NCI-H2196 treated with DMSO at 0.1 percent for 48 hours (cell line): Measurements from ENCODE around the gene PTER.
A peak's percentile ranks its signal among the peaks of the same experiment; 100 is the strongest.

Source experiments
- DNase-seq: peaks from one replicate; lab custom pipeline; 2025; ENCODE audit not compliant: unreplicated experiment; lab: John Stamatoyannopoulos, UW

The PTER gene, protein sequence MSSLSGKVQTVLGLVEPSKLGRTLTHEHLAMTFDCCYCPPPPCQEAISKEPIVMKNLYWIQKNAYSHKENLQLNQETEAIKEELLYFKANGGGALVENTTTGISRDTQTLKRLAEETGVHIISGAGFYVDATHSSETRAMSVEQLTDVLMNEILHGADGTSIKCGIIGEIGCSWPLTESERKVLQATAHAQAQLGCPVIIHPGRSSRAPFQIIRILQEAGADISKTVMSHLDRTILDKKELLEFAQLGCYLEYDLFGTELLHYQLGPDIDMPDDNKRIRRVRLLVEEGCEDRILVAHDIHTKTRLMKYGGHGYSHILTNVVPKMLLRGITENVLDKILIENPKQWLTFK

DNA sequence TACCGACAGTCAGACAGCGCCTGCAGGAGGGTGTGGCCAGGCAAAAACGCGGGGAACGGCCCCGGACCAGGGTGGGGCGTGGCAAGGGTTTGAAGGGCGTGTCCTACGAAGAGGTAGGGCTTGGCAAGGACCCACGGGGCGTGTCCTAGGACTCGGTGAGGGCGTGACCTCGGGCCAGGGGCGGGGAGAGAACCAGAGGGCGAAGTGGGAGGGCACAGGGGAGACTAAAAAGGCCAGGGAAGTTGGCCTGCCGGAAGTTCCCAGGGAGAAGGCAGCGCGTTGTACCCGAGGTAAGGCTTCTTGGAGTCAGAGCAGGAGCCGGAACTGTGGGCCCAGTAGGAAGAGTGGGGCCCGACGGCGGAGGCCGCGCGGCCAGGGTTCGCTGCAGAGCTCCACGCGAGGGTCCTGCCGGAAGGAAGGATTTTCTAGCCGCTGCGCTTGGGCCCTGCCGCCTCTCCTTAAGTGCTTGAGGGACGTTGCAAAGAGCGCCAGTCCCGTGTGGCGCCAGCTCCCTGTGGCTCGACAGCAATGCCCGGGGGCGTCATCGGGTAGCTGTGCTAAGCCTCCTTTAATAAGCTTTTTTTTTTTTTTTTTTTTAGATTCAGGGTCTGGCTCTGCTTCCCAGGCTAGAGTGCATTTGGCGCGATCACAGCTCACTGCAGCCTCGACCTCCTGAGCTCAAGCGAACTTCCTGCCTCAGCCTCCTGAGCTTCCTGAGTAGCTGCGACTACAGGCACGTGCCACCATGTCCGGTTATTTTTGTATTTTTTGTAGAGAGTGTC, at the start of gene PTER:
Gene PTER (plus strand): TSS at position 253 of the 782 bp plus-strand sequence. CDS start 47,375 bp downstream, outside the sequence.
- peak; percentile 72 for DNase-seq

DNA sequence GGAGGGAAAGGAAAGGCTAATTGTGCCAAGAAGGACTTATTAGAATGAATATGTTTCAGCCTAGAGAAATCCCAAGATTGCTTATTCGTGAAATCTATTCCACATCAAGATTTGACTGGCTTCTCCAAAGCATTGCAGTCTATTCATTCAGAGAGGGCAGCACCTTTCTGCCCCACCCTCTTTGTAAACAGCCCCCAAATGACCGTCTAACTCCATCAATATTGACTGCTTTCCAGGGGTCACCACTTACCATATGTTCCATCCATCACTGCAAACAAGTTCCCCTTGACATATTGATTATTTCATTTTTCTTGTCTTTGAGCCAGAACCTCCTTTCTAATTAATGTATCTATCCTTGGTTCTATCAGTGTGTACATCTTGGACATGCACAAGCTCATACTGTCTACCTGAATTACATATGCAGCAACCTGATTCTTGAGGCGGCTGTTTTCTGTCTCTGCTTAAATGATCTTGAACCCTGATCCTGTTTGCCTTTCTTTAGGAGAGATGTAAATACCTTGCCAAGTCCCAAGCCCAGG, 44.2 kb upstream of the PTER start:
- no peak for DNase-seq

DNA sequence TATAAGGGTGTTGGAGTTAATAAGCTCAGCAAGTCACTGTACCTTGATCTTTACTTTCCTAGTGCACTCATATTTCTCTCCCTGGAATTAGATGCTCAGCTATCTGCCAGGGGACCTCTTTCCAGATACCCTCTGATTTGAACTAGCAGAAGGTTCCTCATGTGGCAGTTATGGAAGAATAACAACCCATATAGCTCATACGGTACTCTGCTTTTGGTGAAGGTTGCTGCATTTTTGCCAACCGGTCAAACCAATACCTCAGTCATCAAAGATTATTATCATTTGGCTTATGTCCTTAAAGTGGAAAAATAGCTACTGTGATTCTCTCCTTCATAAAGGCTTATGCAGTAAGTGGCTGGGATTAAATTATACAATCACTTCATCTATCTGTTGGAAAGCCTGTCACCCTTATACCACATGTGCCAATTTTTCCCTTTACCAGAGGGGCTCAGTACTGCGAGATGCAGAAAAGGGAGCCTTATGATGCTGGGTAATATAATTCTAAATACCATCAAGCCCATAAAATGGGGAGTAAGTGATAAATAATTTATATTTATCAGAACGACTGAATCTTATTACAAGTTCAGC, 43.4 kb upstream of the PTER start:
- no peak for DNase-seq

DNA sequence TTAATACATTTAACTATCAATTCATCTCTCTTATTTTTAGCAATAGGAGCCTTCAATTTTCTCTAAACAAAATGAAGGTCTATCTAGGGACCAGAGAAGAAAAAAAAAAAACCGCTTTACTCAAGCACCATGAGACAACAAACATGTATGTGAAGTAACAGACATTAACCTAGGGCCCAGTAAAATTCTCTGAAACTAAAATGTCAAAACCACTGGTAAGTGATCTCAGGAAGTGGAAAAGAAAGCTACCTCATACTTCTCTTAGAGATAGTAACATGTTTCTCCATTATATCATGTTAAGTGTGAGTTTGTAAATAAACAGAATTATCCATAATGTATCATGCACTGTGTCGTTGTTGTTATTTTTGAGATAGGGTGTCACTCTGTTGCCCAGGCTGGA, 35.4 kb upstream of the PTER start:
- DNase-seq: no peak

DNA sequence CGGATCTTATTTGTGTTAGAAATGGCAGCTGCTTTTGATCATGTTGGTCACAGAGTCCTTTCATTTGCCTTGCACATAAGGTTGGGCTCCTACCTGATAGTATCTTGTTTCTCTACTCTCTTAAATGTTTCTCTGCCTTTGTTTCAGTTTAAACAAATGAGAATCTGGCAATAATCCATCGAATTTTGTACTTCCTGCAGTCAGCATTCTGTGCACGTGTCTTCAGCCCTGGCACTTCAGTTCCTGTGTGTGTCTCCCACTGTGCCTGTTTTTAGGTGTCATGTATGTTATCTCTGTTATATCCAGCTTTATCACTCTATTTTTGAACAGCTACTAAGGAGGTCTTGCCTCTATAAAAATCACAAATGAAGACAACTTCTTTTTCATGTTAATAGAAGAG, 28.4 kb upstream of the PTER start:
- DNase-seq: peak; percentile 17

DNA sequence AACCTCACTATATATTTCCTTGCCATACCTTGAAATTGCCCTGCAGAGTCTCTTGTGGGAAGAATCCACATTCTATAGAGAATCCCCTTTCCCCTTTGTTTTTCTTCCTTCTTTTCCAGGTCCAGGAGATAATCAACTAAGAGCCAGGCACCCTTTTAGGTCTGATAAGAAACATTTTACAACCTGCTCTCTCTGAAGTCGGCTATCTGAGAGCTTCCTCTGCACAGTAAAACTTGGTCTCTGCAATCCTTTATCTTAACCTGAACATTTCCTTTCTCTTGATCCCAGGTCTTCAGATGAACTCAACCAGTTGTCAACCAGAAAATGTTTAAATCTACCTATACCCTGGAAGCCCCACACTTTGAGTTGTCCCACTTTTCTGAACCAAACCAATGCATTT, 19.5 kb upstream of the PTER start:
- no peak for DNase-seq

DNA sequence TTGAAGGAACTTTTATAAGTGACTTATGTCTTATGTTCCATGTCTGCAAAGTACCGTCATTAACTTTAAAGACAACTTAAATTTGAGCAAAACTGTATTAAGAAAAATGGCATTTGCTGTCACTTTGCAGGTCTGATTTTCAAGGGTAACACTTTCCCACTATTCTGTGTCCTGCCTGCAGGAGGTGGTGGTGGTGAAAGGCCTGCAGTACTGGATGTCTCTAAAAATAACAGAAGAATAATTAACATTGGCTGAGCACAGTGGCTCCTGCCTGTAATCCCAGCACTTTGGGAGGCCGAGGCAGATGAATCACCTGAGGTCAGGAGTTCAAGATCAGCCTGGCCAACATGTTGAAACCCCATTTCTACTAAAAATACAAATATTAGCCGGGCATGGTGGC, 13.2 kb upstream of the PTER start:
- no peak for DNase-seq

DNA sequence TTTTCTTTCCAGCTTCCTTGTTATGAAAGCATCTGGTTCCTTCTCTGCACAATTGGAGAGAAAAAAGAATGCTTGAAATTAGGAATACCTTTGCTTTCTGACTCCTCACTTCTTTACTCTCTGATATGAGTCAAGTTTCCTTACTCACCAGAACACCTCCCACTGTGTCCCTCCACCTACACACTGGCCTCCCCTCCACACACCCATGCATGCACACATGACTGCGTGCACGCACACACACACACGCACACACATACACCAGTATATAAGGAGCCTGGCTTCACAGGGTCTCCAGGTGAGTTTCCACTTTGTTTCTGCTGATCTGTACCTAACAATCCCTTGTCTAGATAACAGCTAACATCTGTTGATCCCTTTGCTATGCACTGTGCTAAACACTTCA, 11.4 kb upstream of the PTER start:
- DNase-seq: no peak

DNA sequence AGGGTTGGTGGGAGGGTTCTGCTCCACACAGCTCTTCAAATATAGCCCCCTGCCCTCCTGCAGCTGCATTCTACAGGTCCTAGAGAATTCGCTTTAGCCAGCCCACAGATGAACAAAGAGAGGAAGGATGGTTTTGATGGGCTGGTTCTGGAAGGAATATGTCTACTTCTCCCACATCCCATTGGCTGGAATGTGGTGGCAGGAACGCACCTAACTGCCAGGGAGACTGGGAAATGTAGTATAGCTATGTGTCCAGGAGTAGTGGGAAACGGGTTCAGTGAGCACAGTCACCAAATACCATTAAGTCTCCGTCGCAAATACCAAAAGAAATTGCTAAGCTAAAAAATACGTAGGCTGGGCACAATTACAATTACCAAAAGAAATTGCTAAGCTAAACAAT, 7.3 kb upstream of the PTER start:
- DNase-seq: no peak

DNA sequence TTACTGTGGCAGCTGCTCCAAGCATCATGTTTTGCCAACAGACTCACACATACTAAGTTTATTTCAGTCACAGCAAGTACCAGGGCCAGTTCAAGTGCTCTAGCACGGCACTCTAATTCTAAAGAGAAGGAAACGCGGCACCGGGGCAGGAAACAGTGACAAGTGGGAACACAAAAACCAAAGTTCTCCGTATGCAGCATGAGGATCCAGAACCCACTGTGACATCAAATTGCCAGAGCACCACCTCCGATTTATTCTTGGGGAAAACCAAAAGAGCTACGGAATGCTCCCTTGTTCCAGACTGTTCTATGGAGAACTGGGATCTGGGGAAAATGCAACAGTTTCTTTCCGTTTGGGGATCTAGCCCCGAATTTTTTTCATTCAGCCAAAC, 448 bp upstream of the PTER start:
- no peak for DNase-seq

DNA sequence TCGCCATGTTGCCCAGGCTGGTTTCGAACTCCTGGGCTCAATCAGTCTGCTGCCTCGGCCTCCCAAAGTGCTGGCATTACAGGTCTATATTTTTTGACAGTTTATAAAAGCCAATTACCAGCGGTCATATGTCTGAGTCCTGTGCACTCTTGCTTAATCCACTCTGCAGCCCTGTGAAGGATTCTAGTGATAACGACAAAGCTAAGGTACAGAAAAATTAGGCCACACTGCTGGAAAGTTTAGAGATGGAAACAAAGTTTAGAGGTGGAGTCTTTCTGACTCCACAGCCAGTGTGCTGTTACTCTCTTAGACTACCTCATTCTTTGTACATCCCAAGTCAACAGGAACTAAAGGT, 707 bp downstream of the PTER start:
- no peak for DNase-seq

DNA sequence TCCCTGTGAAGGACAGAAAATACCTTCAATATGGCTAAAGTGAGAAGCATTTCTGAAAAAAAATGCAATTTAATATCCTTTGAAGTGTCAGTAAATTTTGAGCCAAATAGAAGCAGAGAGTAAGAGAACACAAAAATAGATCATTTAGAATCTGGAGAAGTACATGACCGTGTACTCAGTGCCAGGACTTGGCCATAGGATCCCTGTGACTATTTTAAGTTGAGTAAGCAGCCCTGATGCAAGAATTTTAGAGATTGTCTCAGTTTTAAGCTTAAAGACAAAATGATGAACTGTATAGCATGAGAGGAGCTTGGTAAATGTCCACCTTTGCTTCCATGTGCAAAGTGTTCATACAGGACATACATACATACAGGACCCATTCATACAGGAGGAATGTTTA, 2.5 kb downstream of the PTER start:
- DNase-seq: no peak

DNA sequence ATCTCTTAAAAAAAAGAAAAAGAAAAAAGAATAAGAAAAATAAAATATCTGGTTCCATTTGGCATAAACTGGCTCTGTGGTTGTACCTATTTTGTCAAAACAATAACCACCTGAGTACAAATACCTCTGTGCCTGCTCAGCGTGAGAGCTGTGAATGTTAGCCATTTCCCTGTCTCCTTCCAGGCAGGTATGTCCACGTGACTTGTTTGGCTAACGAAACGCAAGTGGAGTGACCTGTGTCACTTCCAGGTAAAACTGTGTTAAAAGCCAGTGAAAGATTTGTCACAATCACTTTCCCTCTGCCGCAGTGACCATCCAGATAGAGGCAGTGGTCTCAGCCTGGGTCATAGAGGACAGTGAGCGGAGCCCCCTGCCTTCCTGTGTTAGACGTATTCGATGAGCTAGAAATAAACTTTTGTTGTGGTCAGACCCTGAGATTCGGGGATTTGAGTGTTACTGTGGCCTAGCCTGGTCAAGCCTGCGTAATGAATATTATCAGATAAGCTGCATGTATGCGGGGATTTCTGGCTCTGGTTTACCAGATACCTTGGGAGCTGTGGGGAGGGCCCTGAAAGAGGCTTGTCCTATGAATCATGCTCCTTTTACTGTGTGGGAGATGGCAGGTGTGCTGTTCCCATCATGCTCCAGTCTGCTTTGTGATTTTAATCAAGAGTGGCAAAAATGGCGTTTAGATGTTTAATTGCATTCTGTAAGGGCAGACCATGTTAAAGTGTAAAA, 3.8 kb downstream of the PTER start:
- DNase-seq: peak; percentile 18

DNA sequence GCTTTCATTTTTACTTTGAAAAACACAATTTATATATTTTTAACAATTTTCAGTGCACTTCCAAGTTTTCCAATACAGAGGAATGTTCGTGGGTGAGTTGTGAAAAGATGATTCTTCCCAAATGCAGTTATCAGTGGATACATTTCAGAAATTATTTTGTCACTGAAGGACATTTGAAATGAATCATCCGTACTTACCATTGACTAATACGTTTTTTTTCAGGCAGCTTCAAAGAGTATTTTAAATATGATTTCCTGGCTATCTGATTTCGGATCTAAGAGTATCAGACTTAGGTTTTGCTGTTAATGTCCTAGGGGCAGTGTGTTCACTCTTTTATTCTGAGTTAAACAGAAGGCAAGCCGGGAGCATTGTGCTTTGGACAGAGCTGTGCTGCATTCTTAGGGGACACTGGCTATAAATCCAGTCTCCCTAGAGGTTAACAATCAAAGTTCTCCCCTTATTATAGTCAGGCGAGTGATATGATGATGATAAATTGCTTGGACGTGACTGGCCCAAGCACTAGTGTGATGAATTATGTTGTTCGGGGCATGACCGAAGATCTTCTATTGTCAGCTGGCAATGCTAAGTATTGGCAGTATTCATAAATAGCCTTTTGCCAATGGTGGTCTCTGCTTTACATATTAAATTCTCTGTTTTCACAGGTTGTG, 4.5 kb downstream of the PTER start:
- DNase-seq: no peak

DNA sequence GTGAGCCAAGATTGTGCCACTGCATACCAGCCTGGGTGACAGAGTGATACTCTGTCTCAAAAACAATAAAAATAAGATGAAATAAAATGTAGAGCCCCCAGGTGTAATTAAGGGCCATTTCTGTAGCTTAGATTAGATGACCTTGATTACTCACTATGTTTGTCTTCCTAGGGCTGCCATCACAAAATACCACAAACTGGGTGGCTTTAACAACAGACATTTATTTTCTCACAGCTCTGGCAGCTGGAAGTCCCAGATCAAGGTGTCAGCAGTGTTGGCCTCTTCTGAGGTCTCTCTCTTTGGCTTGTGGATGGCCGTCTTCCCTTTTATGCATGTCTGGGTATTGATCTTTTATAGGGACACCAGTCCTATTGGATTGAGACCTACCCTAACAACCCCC, 6.1 kb downstream of the PTER start:
- DNase-seq: no peak

DNA sequence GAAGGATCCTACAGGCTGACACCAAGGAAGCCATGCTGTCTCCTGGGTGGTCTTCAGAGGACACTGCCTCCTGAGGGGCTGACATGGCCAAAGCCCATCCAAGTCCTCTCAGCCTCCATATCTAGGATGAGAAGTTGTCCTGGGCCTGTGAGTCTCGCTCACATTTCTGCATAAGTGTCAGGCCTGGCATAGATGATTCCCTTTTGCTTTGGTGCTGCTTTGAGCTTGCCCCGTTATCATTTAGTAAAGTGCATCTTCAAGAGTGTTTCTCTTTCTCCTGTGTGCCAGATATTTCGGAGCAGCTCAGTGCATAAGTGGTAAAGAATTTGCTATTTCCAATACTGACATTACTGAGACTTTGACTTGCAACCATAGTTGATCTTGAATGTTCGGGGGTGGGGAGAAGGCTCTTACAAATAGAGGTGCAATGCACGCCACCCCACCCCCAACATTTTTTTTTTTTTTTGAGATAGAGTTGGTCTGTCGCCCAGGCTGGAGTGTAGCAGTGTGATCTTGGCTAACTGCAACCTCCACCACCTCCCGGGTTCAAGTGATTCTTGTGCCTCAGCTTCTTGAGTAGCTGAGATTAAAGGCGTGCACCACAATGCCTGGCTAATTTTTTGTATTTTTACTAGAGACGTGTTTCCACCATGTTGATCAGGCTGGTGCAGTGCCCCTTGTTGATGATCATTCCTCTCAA, 9.1 kb downstream of the PTER start:
- no peak for DNase-seq

DNA sequence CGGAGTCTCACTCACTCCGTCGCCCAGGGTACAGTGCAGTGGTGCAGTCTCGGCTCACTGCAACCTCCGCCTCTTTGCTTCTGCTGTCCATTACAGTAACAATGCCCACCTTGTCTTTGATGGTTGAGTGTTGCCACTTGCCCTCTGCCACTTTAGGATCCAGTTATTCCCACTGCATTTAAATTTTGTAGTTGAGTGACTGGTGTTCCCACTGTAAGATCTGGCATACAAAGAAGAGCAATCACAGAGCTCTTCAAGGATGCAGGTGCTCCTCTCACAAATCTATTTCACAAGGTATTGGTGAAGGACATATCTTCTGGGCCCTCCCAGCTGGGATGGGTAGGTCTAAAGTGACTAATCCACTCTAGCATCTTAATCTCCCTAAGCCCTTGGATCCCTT, 12.6 kb downstream of the PTER start:
- DNase-seq: no peak

DNA sequence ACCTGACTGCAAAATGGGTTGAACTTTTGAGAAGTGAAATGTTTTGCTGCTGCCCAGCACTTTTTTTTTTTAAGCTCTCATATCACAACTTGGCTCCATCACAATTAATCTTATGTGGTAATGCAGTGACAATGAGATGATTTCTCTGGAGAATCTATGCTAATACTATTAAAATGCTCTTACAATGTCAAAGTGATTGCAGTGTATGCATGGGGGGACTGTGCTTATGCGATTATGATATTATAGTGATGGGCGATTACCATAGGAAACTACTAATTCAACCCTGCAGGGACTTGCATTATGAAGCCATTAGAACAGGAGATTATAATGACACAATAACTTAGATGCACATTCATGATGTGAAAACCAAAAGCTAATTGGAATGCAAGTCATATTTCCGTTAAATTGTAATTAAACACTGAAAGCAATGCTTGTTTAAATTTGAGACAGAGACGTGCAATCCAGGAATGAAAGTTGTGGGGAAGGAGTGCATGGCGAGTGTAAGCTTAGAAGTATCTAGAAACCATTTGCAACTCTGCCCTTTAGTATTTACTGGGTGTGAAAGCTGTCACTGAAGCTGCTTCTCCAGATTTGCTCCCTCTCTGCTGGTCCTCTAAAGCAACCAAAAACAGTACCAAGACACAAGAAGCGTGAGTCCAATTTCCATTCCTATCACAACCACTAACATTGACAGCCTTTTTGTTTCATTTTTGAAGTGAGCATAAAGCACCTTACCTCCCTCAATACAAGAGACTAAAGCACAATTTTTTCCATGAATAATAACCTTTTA, 21.6 kb downstream of the PTER start:
- DNase-seq: no peak

DNA sequence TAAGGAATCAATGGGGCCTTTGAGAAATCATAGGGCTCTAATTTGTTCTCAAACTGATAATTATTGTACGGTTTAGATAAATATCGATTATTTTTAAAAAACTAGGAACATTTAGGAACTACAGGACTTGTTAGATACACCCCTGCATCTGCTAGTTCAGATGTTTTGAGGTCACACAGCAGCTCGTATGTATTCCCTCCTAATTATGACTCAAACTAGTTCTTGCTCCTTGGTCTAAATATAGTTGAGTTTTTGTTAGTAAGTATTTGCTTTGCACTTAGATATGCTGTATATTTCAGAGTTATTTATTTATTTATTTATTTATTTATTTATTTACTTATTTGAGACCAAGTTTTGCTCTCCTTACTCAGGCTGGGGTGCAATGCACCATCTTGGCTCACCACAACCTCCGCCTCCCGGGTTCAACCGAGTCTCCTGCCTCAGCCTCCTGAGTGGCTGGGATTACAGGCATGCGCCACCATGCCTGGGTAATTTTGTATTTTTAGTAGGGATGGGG, 22.7 kb downstream of the PTER start:
- no peak for DNase-seq
